HepG2 (cell line): Measurements from ENCODE around the gene DCTN2. TPM values are rescaled to one million over a fixed set of nuclear protein-coding genes. Genes with fewer than 3 reads are reported as not detected.

ENCODE experiments used
- BCLAF1 ChIP-seq: fragments of 450-650 bp; IDR thresholded peaks from 2 replicates; pipeline ENCODE4 v1.6.1; 2017; ENCODE audit warnings: mild to moderate bottlenecking
- GMEB1 ChIP-seq: sonication (generic); formaldehyde crosslinking; IDR thresholded peaks from 2 replicates; pipeline ENCODE4 v1.5.1; 2020; ENCODE audit warnings: missing genetic modification reagents, mild to moderate bottlenecking, borderline replicate concordance
- ISL2 ChIP-seq: sonication (generic); formaldehyde crosslinking; IDR thresholded peaks from 2 replicates; pipeline ENCODE4 v1.5.0; 2020; ENCODE audit warnings: missing genetic modification reagents
- JUN ChIP-seq: sonication (generic); formaldehyde crosslinking; IDR thresholded peaks from 2 replicates; pipeline ENCODE4 v1.4.0; 2020; ENCODE audit warnings: mild to moderate bottlenecking, missing genetic modification reagents
- NFAT5 ChIP-seq: sonication (generic); formaldehyde crosslinking; IDR thresholded peaks from 2 replicates; pipeline ENCODE4 v1.4.0; 2020; ENCODE audit warnings: missing genetic modification reagents
- PRPF4 ChIP-seq: fragments of 200-400 bp; formaldehyde crosslinking; IDR thresholded peaks from 2 replicates; pipeline ENCODE4 v1.6.1; 2016; ENCODE audit warnings: low read length, low read depth; ENCODE audit not compliant: poor library complexity, severe bottlenecking
- RBAK ChIP-seq: sonication (generic); formaldehyde crosslinking; IDR thresholded peaks from 2 replicates; pipeline ENCODE4 v1.5.1; 2020; ENCODE audit warnings: mild to moderate bottlenecking, missing genetic modification reagents
- RBM22 ChIP-seq: fragments of 200-400 bp; formaldehyde crosslinking; optimal IDR thresholded peaks from 2 replicates; pipeline ENCODE3; 2017; ENCODE audit warnings: mild to moderate bottlenecking, low read length, moderate library complexity
- SALL1 ChIP-seq: sonication (generic); formaldehyde crosslinking; IDR thresholded peaks from 2 replicates; pipeline ENCODE4 v1.8.0; 2022; ENCODE audit warnings: mild to moderate bottlenecking, missing genetic modification reagents
- SP5 ChIP-seq: IDR thresholded peaks from 2 replicates; pipeline ENCODE4 v1.6.1; 2016; ENCODE audit warnings: low read depth, borderline replicate concordance
- SRSF1 ChIP-seq: fragments of 200-400 bp; formaldehyde crosslinking; optimal IDR thresholded peaks from 2 replicates; pipeline ENCODE3; 2017; ENCODE audit warnings: mild to moderate bottlenecking, low read depth, low read length, moderate library complexity
- TARDBP ChIP-seq: sonication (generic); formaldehyde crosslinking; IDR thresholded peaks from 2 replicates; pipeline ENCODE4 v1.8.0; 2022; ENCODE audit warnings: mild to moderate bottlenecking, missing genetic modification reagents
- ZNF160 ChIP-seq: sonication (generic); formaldehyde crosslinking; IDR thresholded peaks from 2 replicates; pipeline ENCODE4 v1.8.0; 2022; ENCODE audit warnings: mild to moderate bottlenecking, inconsistent platforms, missing genetic modification reagents
- ZNF292 ChIP-seq: sonication (generic); formaldehyde crosslinking; IDR thresholded peaks from 2 replicates; pipeline ENCODE4 v1.8.1; 2022; ENCODE audit warnings: mild to moderate bottlenecking, low read depth, missing genetic modification reagents, borderline replicate concordance
- ZNF326 ChIP-seq: sonication (generic); formaldehyde crosslinking; IDR thresholded peaks from 2 replicates; pipeline ENCODE4 v1.4.0; 2020; ENCODE audit warnings: missing genetic modification reagents, borderline replicate concordance
- ZNF496 ChIP-seq: sonication (generic); formaldehyde crosslinking; IDR thresholded peaks from 2 replicates; pipeline ENCODE4 v1.8.1; 2023; ENCODE audit warnings: mild to moderate bottlenecking, moderate library complexity, missing genetic modification reagents; ENCODE audit not compliant: insufficient replicate concordance
- ZSCAN30 ChIP-seq: sonication (generic); formaldehyde crosslinking; IDR thresholded peaks from 2 replicates; pipeline ENCODE4 v1.5.0; 2020; ENCODE audit warnings: mild to moderate bottlenecking, missing genetic modification reagents
- polyA plus RNA-seq, 8 experiments: library from polyadenylated mRNA; depleted of rRNA in 3 of 8; stranded (reverse) in 7 of 8; unstranded in 1 of 8; fragments of >200 nt; fragmentation: Illumina TruSeq in 4 of 8; extraction: Trizol in 4 of 8; gene quantifications; 2 replicates each; pipeline versions ENCODE4 v1.2.1 to v1.2.3, GENCODE V29; 2011 to 2016; ENCODE audit warnings: low read depth in 4 of 8, missing spikeins in 1 of 8, mixed read lengths in 1 of 8; ENCODE audit not compliant: insufficient read depth in 1 of 8
- total RNA-seq, 5 experiments: library from RNA; depleted of rRNA; stranded (reverse); fragments of >200 nt; fragmentation: Illumina TruSeq; extraction: Trizol; gene quantifications; 2 replicates each; pipeline ENCODE4 v1.2.3, GENCODE V29; 2016; ENCODE audit warnings: low read depth in 1 of 5

DCTN2 gene
- total and polyA plus RNA-seq, 2 of the 13 experiments (the other 11 are each of a cell fraction or from before 2014, with no cell fraction given), result 72.0 to 77.4 TPM

GRCh38 chr12:57497223-57498131 lies 49.5 kb downstream of the DCTN2 start (continued):
- TF ChIP-seq NFAT5 (CRISPR knock-in tag) (no peak), ZSCAN30 (CRISPR knock-in tag) (no peak), ZNF326 (CRISPR knock-in tag) (no peak), ZNF496 (CRISPR knock-in tag) (no peak), GMEB1 (CRISPR knock-in tag) (no peak), JUN (CRISPR knock-in tag) (no peak), SALL1 (CRISPR knock-in tag) (no peak), ZNF160 (CRISPR knock-in tag) (no peak), ZNF292 (CRISPR knock-in tag) (no peak), RBAK (no peak), SP5 (CRISPR knock-in tag) (no peak), SRSF1 (no peak), RBM22 (peak; percentile 67), PRPF4 (no peak), TARDBP (CRISPR knock-in tag) (no peak), BCLAF1 (no peak), ISL2 (no peak)
